Activated CD8-positive, alpha-beta memory T cell treated with anti-CD3 and anti-CD28 coated beads, Interleukin-2, amount 50 U/mL, for 48 hours (primary cell): ENCODE measurements around the gene U2SURP.
"Not testable (repeated sequence)": the region's sequence is repeated elsewhere in the genome, so short reads cannot be mapped to it uniquely, and the experiment has no call there.

ENCODE experiments used
- DNase-seq: peaks from one replicate; pipeline ENCODE4 v3.0.0-alpha.2; 2020

U2SURP gene

DNA sequence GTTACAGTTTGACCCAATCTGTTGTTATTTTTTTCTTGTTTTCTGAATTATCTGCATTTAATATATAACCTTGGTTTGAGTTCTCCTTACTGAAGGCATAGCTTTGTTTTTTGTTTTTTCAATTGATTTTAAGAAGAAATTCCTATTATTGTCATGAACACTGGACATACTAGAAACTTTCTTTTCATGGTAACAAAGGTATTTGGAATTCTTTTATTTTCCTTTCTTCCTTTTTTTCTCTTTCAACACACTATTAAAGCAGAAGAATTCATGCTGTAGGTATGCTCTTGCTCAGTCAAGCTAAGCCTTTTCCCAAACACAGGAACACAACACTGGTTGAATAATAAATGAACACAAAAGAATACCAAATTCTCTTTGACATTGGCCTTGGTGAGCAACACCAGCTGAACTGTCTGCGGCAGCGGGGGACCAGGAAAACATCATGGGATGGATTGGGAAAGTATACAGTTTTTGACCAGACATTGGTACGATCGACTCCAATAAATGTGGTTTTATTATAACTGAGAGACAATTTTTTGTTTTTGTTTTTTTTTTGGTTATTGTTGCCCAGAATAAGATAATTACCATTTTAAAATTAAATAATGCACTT, 23.1 kb downstream of the U2SURP start:
- DNase-seq = no peak

- DNase-seq = no peak
Observed at GRCh38 chr3:143031327-143031726, 30.0 kb downstream of the U2SURP start.

GRCh38 chr3:143031796-143032387, 30.5 kb downstream of the U2SURP start:
- DNase-seq = not testable (repeated sequence)

DNA sequence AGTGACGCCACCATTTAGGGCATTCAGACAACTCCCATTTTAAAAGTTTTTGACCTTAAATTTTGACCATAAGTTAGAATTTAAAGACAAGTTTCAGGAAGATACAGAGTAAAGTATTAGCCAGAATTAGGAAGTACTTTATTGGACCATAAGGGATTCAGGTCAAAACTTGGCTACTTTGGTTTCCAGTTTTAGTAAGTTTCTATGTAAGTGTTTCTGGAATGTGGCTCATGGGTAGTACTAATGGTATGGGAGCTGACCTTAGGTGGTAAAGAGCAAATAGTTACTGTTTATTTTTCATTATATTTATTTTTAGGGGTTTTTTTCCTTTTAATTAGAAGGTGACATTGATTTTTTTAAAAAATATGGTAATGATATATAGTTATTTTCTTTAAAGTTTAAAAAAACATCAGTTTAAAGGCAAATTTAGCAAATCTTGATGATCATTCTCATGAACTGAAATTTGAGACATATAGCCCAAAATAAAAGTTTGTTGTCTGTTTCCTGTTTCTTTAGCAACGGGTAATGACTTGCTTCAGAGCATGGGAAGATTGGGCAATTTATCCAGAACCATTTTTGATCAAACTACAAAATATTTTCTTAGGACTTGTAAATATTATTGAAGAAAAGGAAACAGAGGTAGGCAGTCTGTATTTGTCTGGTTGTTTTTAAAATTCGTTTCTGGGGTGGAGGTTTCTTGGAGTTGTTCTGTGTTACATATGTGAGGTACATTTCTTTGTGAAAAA, 34.3 kb downstream of the U2SURP start:
- DNase-seq = no peak

GRCh38 chr3:143036557-143036956, 35.2 kb downstream of the U2SURP start:
- DNase-seq = no peak

DNA sequence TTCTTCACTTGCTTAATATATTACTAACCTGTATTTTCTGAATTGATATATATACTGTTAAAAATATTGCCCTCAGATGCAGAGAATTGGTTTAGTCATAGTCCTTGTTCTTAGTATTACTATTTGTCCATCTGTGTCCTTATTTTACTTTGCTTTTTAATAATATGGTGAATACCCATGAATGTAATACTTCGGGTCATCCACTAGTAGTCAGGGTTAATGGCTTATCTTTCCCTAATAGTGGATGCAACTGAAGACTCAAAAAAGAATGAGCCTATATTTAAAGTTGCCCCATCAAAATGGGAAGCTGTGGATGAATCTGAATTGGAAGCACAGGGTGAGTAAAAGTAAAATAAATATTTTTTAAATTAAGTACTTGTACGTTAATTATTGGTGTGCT, 36.5 kb downstream of the U2SURP start:
- no peak for DNase-seq

DNA sequence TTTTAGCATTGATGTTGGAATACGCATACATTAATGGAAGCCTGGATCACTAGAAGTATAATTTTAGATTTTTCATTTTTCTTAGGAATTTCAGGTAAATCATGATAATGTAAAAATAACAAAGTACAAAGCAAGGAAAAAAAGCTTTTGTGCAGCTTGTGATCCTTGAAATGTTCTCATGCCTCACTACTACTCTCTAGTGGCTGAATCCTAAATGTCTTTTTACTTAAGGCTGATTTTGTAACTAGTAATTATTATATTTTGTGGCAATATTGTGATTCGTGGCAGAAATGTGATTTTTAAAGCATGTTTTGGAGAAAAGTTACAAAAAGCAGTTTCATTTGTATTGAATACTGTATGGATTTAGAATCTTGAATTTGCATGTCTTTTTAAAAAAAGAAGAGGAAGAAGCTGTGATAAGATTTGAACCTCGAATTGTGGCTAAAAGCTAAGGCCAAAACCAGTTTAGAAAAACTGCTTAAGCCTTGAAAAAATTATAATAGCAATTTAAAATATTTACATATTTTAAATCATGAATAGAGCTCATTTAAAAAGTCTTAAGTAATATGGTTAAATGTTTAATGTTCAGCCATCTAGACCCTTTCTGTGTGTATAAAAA, 39.0 kb downstream of the U2SURP start:
- no peak for DNase-seq

DNA sequence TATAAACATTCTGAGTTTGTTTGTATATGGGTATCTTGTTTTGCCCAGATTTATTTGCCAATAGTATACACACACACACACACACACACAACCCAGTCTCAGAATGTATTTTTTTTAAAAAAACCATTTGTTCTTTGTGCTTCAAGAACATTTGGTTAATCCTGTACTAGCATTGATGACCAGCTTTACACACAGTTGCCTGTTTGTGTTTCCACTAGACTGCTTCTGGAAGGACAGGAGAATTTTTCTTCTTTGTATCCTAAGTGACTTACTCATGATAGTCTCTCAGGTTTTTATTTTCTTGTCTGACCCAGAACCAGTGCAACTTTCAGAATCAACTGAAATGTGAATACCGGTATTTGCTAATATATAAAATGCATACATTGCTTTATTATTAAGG, 40.5 kb downstream of the U2SURP start:
- no peak for DNase-seq

DNA sequence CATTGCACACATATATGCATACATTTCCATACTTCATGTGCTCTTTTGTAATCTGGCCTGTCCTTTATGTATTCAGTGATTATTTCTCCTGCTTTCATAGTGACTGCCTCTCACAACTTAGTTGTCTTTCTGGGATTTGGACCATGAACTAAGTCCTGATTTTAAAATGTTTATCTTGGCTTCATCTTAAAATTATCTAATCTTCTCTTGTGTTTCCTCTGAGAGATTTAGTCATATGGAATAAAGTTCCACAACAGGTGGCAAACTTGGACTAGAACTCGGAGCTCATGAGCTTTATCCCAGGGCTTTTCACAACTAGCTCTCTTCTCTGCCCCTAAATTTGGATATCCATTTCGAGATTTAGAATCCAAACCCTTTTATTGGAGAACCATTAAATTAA, 44.3 kb downstream of the U2SURP start:
- no peak for DNase-seq

DNA sequence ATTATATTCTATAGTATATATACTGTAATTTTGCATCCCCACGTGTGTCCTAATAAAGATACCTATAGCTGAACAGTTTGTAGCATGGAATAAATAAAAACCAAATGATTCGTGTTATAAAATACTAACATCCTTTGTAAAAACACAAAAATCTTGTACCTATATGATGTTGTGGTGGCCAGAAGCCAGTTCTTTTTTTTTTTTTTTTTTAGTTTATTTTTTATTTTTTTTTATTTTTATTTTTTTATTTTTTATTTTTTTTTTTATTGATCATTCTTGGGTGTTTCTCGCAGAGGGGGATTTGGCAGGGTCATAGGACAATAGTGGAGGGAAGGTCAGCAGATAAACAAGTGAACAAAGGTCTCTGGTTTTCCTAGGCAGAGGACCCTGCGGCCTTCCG, 44.7 kb downstream of the U2SURP start:
- not testable (repeated sequence) for DNase-seq

GRCh38 chr3:143054011-143054410, 52.6 kb downstream of the U2SURP start:
- no peak for DNase-seq

DNA sequence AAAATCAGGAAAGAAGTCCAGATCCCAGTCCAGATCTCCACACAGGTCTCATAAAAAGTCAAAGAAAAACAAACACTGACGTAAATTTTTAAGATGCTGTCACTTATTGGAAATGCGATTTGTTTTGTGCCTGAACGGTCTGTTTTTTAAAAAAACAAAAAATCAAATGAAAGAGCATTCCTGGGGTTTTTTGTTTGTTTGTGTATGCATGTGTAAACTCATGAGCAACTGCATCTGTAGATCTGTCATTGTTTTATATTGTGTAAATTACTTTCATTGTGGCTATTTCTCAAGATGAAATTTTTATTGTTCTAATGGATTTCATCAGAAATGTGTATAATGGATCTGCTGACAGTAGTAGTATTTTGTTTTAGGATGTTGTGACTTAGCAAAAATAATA, 55.0 kb downstream of the U2SURP start:
- DNase-seq = no peak

DNA sequence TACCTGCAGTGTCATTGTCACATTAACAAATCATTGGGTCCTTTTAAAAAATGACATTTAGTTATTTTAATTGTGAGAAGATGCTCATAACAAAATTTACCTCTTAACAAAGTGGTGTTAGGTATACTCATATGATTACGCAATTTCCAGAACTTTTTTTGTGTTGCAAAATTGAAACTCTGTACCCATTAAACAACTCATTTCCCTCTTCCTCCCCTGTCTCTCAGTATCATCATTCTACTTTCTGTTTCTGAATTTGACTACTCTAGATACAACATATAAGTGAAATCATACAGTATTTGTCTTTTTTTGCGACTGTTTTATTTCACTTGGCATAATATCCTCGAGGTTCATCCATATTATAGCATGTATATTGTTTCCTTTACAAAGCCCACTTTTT, 59.5 kb downstream of the U2SURP start:
- DNase-seq = no peak

GRCh38 chr3:143063018-143063417, 61.6 kb downstream of the U2SURP start:
- DNase-seq = no peak

DNA sequence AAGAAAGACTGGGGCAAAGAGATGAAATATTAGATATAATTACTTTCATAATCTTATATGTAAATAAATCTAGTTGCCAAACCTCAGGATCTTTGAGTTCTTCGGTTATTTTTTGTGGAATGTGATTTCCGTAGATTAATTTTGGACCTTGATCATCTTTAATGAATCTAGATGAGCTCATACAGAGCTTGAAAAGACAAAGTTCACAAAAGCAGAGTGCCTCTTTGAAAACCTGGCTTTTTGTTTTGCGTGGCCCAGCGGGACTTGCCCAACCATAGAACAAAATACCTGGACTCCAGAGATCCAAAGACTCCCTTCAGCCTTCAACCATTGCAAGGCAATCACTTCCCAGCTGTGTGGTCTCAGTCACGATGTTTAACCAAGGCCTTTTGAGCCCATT, 63.4 kb downstream of the U2SURP start:
- DNase-seq = no peak

DNA sequence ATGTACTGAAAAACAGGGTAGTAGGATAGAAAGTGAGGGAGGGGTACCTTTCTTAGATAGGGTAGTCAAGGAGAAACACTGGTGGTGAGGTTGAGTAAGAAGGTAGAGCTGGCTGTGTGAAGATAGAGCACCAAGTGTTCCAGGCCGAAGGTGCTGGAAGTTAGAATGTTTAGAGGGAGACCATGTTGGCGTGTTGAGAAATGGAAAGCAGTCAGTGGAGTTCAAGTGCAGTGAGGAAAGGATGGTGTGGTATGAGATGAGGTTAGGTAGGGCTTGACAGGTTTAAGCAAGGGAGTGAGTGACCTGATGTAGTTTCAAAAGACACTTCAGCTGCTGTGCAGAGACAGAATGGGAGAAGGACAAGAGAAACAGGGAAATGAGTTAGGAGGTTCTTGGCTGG, 64.0 kb downstream of the U2SURP start:
- DNase-seq = no peak

DNA sequence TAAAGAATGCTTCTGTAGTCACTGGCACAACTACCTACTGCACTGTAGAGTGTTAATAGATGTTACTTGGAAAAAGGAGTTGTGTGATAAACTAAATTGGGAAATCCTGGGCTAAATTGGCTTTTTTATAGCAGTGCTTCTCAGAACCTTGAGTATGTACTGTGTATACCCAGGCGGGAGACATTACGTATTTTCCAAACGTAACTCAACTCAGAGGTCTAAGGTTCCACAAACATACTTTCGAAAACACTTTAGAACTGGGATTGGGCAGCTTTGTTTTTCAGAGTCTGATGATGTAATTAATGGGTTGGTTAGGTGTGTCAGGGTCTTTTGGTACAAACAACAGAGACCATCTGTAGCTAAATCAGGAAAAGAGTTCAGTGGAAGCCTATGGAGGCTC, 64.7 kb downstream of the U2SURP start:
- no peak for DNase-seq

- DNase-seq = no peak
Observed at GRCh38 chr3:143067201-143067600, 65.8 kb downstream of the U2SURP start.

GRCh38 chr3:143068059-143068458, 66.7 kb downstream of the U2SURP start:
- DNase-seq = no peak

DNA sequence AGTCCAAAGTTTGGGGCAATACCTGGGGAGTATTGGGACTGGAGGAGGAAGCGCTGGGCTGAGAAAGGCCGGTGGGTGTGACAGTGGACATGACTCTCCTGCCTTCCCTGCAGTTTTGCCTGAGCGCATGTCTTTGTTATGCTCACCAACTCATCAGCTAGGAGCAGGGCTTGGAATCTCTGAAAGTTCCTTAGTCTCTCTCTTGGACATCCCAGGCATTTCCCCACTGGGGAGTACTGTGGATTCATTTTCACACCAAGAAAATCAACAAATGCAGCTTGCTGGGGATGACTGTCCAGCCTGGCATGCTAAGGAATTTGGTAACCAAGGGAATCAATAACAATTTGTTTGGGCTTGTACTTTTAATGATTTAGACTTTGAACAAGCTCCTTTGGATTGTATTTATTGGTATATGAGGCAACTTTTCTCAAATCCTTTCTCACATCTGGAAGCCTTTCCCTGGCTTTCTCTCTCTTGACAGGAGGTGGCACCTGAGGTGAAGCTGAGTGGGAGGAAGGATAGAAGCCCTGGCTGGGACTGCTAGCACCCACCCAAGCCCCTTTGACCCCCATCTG, 69.7 kb downstream of the U2SURP start:
- DNase-seq = no peak

DNA sequence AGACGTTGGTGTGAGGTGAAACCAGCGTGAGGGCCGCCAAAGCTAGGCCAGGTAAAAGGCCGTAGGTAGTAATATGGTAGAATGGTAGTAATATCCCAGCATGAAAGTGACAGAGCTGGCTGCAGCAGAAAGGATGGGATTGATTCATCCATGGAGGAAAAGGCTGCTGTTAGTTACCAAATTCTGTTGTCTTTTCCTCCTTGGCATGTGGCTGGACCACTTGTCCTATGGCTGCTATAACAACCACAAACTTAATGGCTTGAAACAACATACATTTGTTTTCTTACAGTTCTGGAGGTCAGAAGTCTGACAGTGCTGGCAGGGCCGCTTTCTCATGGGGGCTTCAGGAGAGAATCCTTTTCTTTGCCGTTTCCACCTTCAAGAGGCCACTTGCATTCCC, 70.4 kb downstream of the U2SURP start:
- DNase-seq = no peak

DNA sequence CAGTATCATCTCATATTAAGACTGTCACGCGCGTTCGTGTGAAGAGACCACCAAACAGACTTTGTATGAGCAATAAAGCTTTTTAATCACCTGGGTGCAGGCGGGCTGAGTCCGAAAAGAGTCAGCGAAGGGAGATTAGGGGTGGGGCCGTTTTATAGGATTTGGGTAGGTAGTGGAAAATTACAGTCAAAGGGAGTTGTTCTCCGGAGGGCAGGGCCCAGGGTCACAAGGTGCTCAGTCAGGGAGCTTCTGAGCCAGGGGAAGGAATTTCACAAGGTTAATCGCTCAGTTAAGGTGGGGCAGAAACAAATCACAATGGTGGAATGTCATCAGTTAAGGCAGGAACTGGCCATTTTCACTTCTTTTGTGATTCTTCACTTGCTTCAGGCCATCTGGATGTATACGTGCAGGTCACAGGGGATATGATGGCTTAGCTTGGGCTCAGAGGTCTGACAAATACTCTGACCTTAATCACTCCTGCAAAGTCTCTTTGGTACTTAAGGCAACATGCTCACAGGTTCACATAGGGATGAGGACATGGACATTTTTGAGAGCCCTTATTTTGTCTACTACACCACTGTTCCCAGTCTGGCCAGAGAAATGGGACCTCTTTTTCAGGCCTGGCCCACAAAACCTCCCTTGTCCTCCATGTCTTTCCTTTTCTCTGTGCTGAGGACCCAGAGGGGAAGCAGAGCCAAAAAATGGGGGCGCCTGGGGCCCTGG, 71.1 kb downstream of the U2SURP start:
- DNase-seq = not testable (repeated sequence)

- DNase-seq = not testable (repeated sequence)
Observed at GRCh38 chr3:143073541-143073940, 72.2 kb downstream of the U2SURP start.
